Activated CD4-positive, alpha-beta T cell treated with anti-CD3 and anti-CD28 coated beads for 36 hours (primary cell): ENCODE data around the gene STRN3. TPM values are rescaled to one million over a fixed set of nuclear protein-coding genes. Genes with fewer than 3 reads are reported as not detected.
"Not testable (repeated sequence)": the region's sequence is repeated elsewhere in the genome, so short reads cannot be mapped to it uniquely, and the experiment has no call there.

Experiments used
- ATAC-seq: fragments of 200-7000 bp; cut with Tn5 transposase; one replicate; pipeline ENCODE4 v1.10.0; 2021; ENCODE audit warnings: mild to moderate bottlenecking, moderate library complexity
- CTCF ChIA-PET: fragments of 350-600 bp; sonication (Branson Sonifier 250); formaldehyde crosslinking; loops from one replicate; lab custom pipeline; 2021; ENCODE audit warnings: antibody characterized with exemption; lab: Charles Lee
- POLR2A ChIA-PET: fragments of 350-600 bp; sonication (Branson Sonifier 250); formaldehyde crosslinking; loops from one replicate; lab custom pipeline; 2021; ENCODE audit warnings: antibody characterized with exemption, inconsistent platforms; lab: Charles Lee
- DNase-seq: peaks from one replicate; pipeline ENCODE4 v3.0.0-alpha.2; 2020
- H3K27ac Mint-ChIP-seq: one replicate; pipeline ENCODE4 v1.8.0; 2021; ENCODE audit warnings: mixed read lengths
- H3K27me3 Mint-ChIP-seq: one replicate; pipeline ENCODE4 v1.8.0; 2021; ENCODE audit warnings: mixed read lengths
- H3K36me3 Mint-ChIP-seq: one replicate; pipeline ENCODE4 v1.8.0; 2021; ENCODE audit warnings: low read depth, mixed read lengths
- H3K4me1 Mint-ChIP-seq: one replicate; pipeline ENCODE4 v1.8.0; 2021; ENCODE audit warnings: mixed read lengths
- H3K4me3 Mint-ChIP-seq: one replicate; pipeline ENCODE4 v1.8.0; 2021; ENCODE audit warnings: mild to moderate bottlenecking, moderate library complexity, mixed read lengths
- H3K9me3 Mint-ChIP-seq: one replicate; pipeline ENCODE4 v1.8.0; 2021; ENCODE audit warnings: low read depth, mixed read lengths
- intact Hi-C, 2 experiments: fragments of 100-400 bp; cut with DNase I in 1 of 2; cut with micrococcal nuclease in 1 of 2; formaldehyde crosslinking; loops; one replicate each; pipeline versions ENCODE4 v1.14.2 to v1.15.1; 2022 to 2024; cut with DNase I, micrococcal nuclease
- total RNA-seq, 2 experiments: library from RNA; stranded (reverse); gene quantifications; one replicate each; pipeline ENCODE4 v1.2.3, GENCODE V29; 2021

STRN3 gene
- total RNA-seq, 2 experiments from 2014 or later, result 17.9 to 22.5 TPM

- H3K9me3 Mint-ChIP-seq, result no peaks in the 10 kb centered on the region
- intact Hi-C loops, result loop anchor here in 1 of 2 experiments (1.0 kb wide), 1 partner anchor 251 kb away; no protein-coding TSS in a partner anchor
Observed at GRCh38 chr14:30906752-30907658, 119.2 kb downstream of the STRN3 start.

GRCh38 chr14:30903285-30904124 lies 122.7 kb downstream of the STRN3 start:
- Mint-ChIP-seq H3K4me1 (no peaks in the 10 kb centered on the region), H3K27me3 (no peaks in the 10 kb centered on the region), H3K4me3 (no peak overlapping the region), H3K27ac (no peak overlapping the region), H3K36me3 (peaks cover 26% of the 10 kb centered on the region), H3K9me3 (no peaks in the 10 kb centered on the region)
- intact Hi-C loops, result no loop called here
- no peak for ATAC-seq
- CTCF ChIA-PET, result interaction anchor here (0.6 to 0.9 kb wide), 2 partner anchors 230 to 247 kb away, joined by 3 to 4 read pairs; no protein-coding TSS in a partner anchor
- no peak for DNase-seq
- POLR2A ChIA-PET, result no interaction called here

More at GRCh38 chr14:30906752-30907658, 119.2 kb downstream of the STRN3 start:
- Mint-ChIP-seq H3K27me3 (no peaks in the 10 kb centered on the region), H3K4me1 (no peaks in the 10 kb centered on the region), H3K27ac (no peak overlapping the region), H3K36me3 (peaks cover 23% of the 10 kb centered on the region), H3K4me3 (no peak overlapping the region)
- ATAC-seq (no peak), DNase-seq (no peak)
- CTCF ChIA-PET, result interaction anchor here (2.3 kb wide), 1 partner anchor 8 kb away, joined by 7 read pairs; no protein-coding TSS in a partner anchor
- POLR2A ChIA-PET, result no interaction called here

GRCh38 chr14:30897121-30897520 lies 129.1 kb downstream of the STRN3 start:
- H3K9me3 Mint-ChIP-seq, H3K27me3 Mint-ChIP-seq, CTCF ChIA-PET, DNase-seq, POLR2A ChIA-PET, intact Hi-C loops, H3K27ac Mint-ChIP-seq, ATAC-seq, H3K4me1 Mint-ChIP-seq, H3K4me3 Mint-ChIP-seq: not testable (repeated sequence)
- H3K36me3 Mint-ChIP-seq, result peaks cover 38% of the 10 kb centered on the region

- ATAC-seq (no peak), DNase-seq (no peak)
- Mint-ChIP-seq H3K4me3 (no peak overlapping the region), H3K36me3 (peaks cover 34% of the 10 kb centered on the region), H3K27me3 (no peaks in the 10 kb centered on the region), H3K27ac (no peak overlapping the region), H3K4me1 (no peaks in the 10 kb centered on the region), H3K9me3 (no peaks in the 10 kb centered on the region)
- ChIA-PET POLR2A (no interaction called here), CTCF (no interaction called here)
- intact Hi-C loops, result no loop called here
Observed at GRCh38 chr14:30896435-30896834, 129.7 kb downstream of the STRN3 start.

- peaks cover 32% of the 10 kb centered on the region for H3K36me3 Mint-ChIP-seq
- ATAC-seq, result no peak
- intact Hi-C loops, result no loop called here
- H3K9me3 Mint-ChIP-seq, result no peaks in the 10 kb centered on the region
- peak overlapping the region; percentile 42 for H3K27ac Mint-ChIP-seq
- H3K27me3 Mint-ChIP-seq, result no peaks in the 10 kb centered on the region
- no peak for DNase-seq
- no peaks in the 10 kb centered on the region for H3K4me1 Mint-ChIP-seq
- POLR2A ChIA-PET, result no interaction called here
- CTCF ChIA-PET, result interaction anchor here (0.6 kb wide), 1 partner anchor 573 kb away, joined by 4 read pairs; no protein-coding TSS in a partner anchor
- no peak overlapping the region for H3K4me3 Mint-ChIP-seq
Observed at GRCh38 chr14:30894923-30895515, 131.2 kb downstream of the STRN3 start.

GRCh38 chr14:30893819-30894218 lies 132.4 kb downstream of the STRN3 start:
- Mint-ChIP-seq H3K4me3 (no peak overlapping the region), H3K36me3 (peaks cover 25% of the 10 kb centered on the region), H3K27ac (no peak overlapping the region), H3K9me3 (no peaks in the 10 kb centered on the region), H3K27me3 (no peaks in the 10 kb centered on the region), H3K4me1 (peaks cover 3% of the 10 kb centered on the region)
- ChIA-PET CTCF (no interaction called here), POLR2A (no interaction called here)
- ATAC-seq (no peak), DNase-seq (no peak)
- intact Hi-C loops, result no loop called here

- Mint-ChIP-seq H3K4me3 (no peak overlapping the region), H3K4me1 (peaks cover 4% of the 10 kb centered on the region), H3K36me3 (peaks cover 2% of the 10 kb centered on the region), H3K9me3 (no peaks in the 10 kb centered on the region), H3K27me3 (no peaks in the 10 kb centered on the region), H3K27ac (no peak overlapping the region)
- DNase-seq (no peak), ATAC-seq (no peak)
- ChIA-PET CTCF (no interaction called here), POLR2A (no interaction called here)
- intact Hi-C loops, result no loop called here
Observed at GRCh38 chr14:30889244-30889594, 137.0 kb downstream of the STRN3 start.

- Mint-ChIP-seq H3K4me3 (no peak overlapping the region), H3K9me3 (no peaks in the 10 kb centered on the region), H3K27me3 (no peaks in the 10 kb centered on the region), H3K4me1 (peaks cover 4% of the 10 kb centered on the region), H3K27ac (no peak overlapping the region), H3K36me3 (peaks cover 2% of the 10 kb centered on the region)
- DNase-seq (no peak), ATAC-seq (no peak)
- intact Hi-C loops, result no loop called here
- POLR2A ChIA-PET, result no interaction called here
- CTCF ChIA-PET, result no interaction called here
Observed at GRCh38 chr14:30888480-30889243, 137.5 kb downstream of the STRN3 start.

GRCh38 chr14:30885840-30886740 lies 140.1 kb downstream of the STRN3 start:
- intact Hi-C loops, result no loop called here
- DNase-seq, result no peak
- Mint-ChIP-seq H3K27me3 (no peaks in the 10 kb centered on the region), H3K27ac (no peak overlapping the region), H3K4me3 (no peak overlapping the region), H3K36me3 (no peaks in the 10 kb centered on the region), H3K9me3 (no peaks in the 10 kb centered on the region), H3K4me1 (peaks cover 4% of the 10 kb centered on the region)
- ATAC-seq, result no peak
- ChIA-PET POLR2A (no interaction called here), CTCF (interaction anchor here (0.5 to 0.8 kb wide), 2 partner anchors 30 to 34 kb away, joined by 3 read pairs; no protein-coding TSS in a partner anchor)

- H3K36me3 Mint-ChIP-seq, result no peaks in the 10 kb centered on the region
- ChIA-PET CTCF (no interaction called here), POLR2A (no interaction called here)
- no peak for ATAC-seq
- H3K9me3 Mint-ChIP-seq, result no peaks in the 10 kb centered on the region
- no peaks in the 10 kb centered on the region for H3K27me3 Mint-ChIP-seq
- peaks cover 4% of the 10 kb centered on the region for H3K4me1 Mint-ChIP-seq
- no peak overlapping the region for H3K4me3 Mint-ChIP-seq
- no peak for DNase-seq
- intact Hi-C loops, result no loop called here
- H3K27ac Mint-ChIP-seq, result no peak overlapping the region
Observed at GRCh38 chr14:30884901-30885300, 141.3 kb downstream of the STRN3 start.
